ENCODE results near the gene EGFLAM. TPM values are rescaled to one million over a fixed set of nuclear protein-coding genes. Genes with fewer than 3 reads are reported as not detected.

The EGFLAM gene
- polyA plus RNA-seq, 1 experiment, result 16.4 TPM

GRCh38 chr5:38319491-38319890 is 61.1 kb downstream of the EGFLAM start:
- POLR2A ChIA-PET, result no interaction called here
- Histone ChIP-seq H3K27ac (ENCODE audit: low read depth, low read length) (no peak overlapping the region), H3K27me3 (ENCODE audit: control insufficient read depth, insufficient read depth, low read length) (peaks cover 8% of the 10 kb centered on the region), H3K9me3 (ENCODE audit: control insufficient read depth, insufficient read depth, low read length) (no peaks in the 10 kb centered on the region), H3K4me3 (ENCODE audit: low read depth, low read length) (no peak overlapping the region)
- DNase-seq (ENCODE audit: low read depth, low spot score), result no peak
- CTCF ChIA-PET, result no interaction called here
- TF ChIP-seq CTCF (IDR thresholded peaks at IDR 0.05; ENCODE audit: low read depth, low read length), result no peak

DNA sequence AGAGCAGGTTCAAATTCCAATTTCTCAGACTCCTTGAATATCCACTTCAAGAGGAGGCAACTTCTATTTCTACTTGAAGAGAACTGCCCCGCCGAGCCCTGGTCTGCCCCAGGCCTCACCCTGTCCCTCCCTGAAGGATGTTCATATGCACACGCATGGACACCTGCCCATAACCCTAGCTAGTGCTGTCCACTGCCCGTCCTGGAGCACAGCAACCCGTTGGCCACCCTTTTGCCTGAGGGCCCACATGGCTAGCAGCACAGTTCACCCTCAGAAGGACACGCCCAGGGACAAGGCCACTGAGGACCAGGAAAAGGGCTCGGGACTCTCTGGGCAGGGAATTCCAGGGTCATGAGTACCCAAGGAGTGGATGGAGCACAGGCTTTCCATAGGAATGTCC is 63.6 kb downstream of the EGFLAM start:
- H3K27me3 ChIP-seq (ENCODE audit: control insufficient read depth, insufficient read depth, low read length), result peaks cover 8% of the 10 kb centered on the region
- DNase-seq (ENCODE audit: low read depth, low spot score), result no peak
- H3K9me3 ChIP-seq (ENCODE audit: control insufficient read depth, insufficient read depth, low read length), result no peaks in the 10 kb centered on the region
- no peak overlapping the region for H3K4me3 ChIP-seq (ENCODE audit: low read depth, low read length)
- ChIA-PET POLR2A (no interaction called here), CTCF (no interaction called here)
- no peak for TF ChIP-seq CTCF (IDR thresholded peaks at IDR 0.05; ENCODE audit: low read depth, low read length)
- no peak overlapping the region for H3K27ac ChIP-seq (ENCODE audit: low read depth, low read length)

DNA sequence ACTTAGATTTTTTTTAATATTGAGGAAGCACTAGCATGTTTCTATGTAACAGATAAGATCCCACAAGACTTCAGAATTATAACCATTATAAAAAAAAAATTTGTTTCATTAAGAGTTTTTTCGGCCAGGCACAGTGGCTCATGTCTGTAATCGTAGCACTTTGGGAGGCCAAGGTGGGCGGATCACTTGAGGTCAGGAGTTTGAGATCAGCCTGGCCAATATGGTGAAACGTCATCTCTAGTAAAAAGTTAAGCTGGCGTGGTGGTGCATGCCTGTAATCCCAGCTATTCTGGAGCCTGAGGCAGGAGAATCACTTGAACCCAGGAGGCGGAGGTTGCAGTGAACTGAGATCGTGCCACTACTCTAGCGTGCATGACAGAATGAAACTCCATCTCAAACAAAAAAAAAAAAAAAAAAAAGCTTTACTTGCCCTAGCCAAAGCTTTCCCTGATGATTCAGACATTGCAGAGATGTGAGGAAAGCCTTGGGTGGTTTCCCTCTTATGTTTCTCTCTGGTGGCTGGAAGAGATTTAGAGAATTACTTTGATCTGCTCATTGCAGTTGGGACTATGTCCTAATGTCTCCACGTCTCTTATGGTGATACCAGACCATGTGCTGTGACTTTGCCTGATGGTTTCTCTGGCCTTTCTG is 65.4 kb downstream of the EGFLAM start:
- no peak overlapping the region for H3K4me3 ChIP-seq (ENCODE audit: low read depth, low read length)
- peaks cover 8% of the 10 kb centered on the region for H3K27me3 ChIP-seq (ENCODE audit: control insufficient read depth, insufficient read depth, low read length)
- no peak overlapping the region for H3K27ac ChIP-seq (ENCODE audit: low read depth, low read length)
- POLR2A ChIA-PET, result no interaction called here
- no peak for TF ChIP-seq CTCF (IDR thresholded peaks at IDR 0.05; ENCODE audit: low read depth, low read length)
- CTCF ChIA-PET, result interaction anchor here (0.7 to 0.9 kb wide), 2 partner anchors 59 to 800 kb away, joined by 3 to 5 read pairs; no protein-coding TSS in a partner anchor
- no peak for DNase-seq (ENCODE audit: low read depth, low spot score)
- H3K9me3 ChIP-seq (ENCODE audit: control insufficient read depth, insufficient read depth, low read length), result no peaks in the 10 kb centered on the region

DNA sequence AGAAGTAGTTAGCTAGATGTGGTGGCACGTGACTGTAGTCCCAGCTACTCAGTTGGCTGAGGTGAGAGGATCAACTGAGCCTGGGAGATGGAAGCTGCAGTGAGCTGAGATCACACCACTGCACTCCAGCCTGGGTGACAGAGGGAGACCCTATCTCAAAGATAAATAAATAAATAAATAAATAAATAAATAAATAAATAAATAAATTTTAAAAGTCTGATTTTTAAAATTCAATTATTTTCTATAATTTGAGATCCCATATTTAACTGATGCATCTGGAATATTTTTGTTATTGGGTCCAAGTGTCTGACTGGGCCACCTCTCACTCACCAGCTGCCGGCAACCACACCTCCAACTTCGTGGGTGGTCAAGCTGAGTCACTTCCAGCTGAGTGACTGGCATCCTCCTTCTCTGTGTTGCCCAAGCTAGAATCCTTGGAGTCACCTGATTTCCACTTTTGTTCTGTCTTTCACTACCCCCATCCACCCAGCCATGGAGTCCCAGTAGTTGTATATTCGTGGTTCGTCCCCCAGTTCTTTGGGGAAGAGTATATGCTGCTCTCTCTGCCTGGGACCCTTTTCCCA is 70.9 kb downstream of the EGFLAM start:
- no peak for DNase-seq (ENCODE audit: low read depth, low spot score)
- Histone ChIP-seq H3K9me3 (ENCODE audit: control insufficient read depth, insufficient read depth, low read length) (no peaks in the 10 kb centered on the region), H3K27ac (ENCODE audit: low read depth, low read length) (no peak overlapping the region), H3K4me3 (ENCODE audit: low read depth, low read length) (no peak overlapping the region), H3K27me3 (ENCODE audit: control insufficient read depth, insufficient read depth, low read length) (no peaks in the 10 kb centered on the region)
- ChIA-PET CTCF (no interaction called here), POLR2A (no interaction called here)
- TF ChIP-seq CTCF (IDR thresholded peaks at IDR 0.05; ENCODE audit: low read depth, low read length), result no peak

DNA sequence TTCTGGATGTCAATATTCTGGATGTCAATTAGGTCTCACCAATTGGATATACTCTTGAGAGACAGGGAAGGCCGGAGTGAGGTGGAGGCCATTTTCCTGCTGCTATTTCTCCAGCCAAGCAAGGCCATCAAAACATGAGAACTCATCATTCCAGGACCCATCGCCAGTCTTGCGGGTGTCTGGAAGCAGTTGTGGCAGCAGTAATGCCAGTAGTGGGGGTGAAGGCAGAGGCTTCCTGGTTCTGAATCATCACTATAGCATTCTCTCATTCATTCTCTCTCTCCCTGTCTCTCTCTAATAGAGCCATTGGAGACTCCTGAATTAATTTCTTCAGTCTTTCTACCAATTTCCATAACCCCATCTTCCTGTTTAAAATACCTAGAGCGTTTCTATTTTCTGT is 71.8 kb downstream of the EGFLAM start:
- POLR2A ChIA-PET, result no interaction called here
- CTCF ChIA-PET, result no interaction called here
- DNase-seq (ENCODE audit: low read depth, low spot score), result no peak
- no peak overlapping the region for H3K27ac ChIP-seq (ENCODE audit: low read depth, low read length)
- H3K27me3 ChIP-seq (ENCODE audit: control insufficient read depth, insufficient read depth, low read length), result no peaks in the 10 kb centered on the region
- no peaks in the 10 kb centered on the region for H3K9me3 ChIP-seq (ENCODE audit: control insufficient read depth, insufficient read depth, low read length)
- H3K4me3 ChIP-seq (ENCODE audit: low read depth, low read length), result no peak overlapping the region
- no peak for TF ChIP-seq CTCF (IDR thresholded peaks at IDR 0.05; ENCODE audit: low read depth, low read length)

Data from AG04450 (cell line).